Stimulated activated CD8-positive, alpha-beta memory T cell treated with anti-CD3 and anti-CD28 coated beads, Interleukin-4, amount 100 ng/mL, for 4 hours (primary cell): ENCODE data around the gene HPSE.
"Not testable (repeated sequence)": the region's sequence is repeated elsewhere in the genome, so short reads cannot be mapped to it uniquely, and the experiment has no call there.

Experiments
- DNase-seq, 2 donors: peaks; one replicate each; pipeline ENCODE4 v3.0.0-alpha.2; 2020; ENCODE audit warnings: low read depth in 2 of 2, low spot score in 1 of 2

Gene HPSE

GRCh38 chr4:83284193-83285054, 50.2 kb downstream of the HPSE start, which contains the start of gene COQ2:
Gene COQ2, minus strand, starts transcription at chr4:83284798. Its CDS starts 34 bp downstream, at chr4:83284764.
- DNase-seq, result peak; percentile 88 to 89

GRCh38 chr4:83283181-83283580, 51.5 kb downstream of the HPSE start:
- no peak for DNase-seq

- DNase-seq, result peak in 1 of 2 donors; percentile 30
These were observed 52.6 kb downstream of the HPSE start for GRCh38 chr4:83282049-83282535.

- DNase-seq, result no peak
These were observed 53.3 kb downstream of the HPSE start for GRCh38 chr4:83281307-83281706.

GRCh38 chr4:83276299-83277040, 58.2 kb downstream of the HPSE start:
- no peak for DNase-seq

GRCh38 chr4:83273926-83274325, 60.7 kb downstream of the HPSE start:
- not testable (repeated sequence) for DNase-seq

GRCh38 chr4:83272900-83273299, 61.7 kb downstream of the HPSE start:
- no peak for DNase-seq

- DNase-seq, result no peak
These were observed 65.4 kb downstream of the HPSE start for GRCh38 chr4:83269256-83269655.

- no peak for DNase-seq
These were observed 66.2 kb downstream of the HPSE start for GRCh38 chr4:83268491-83268890.

GRCh38 chr4:83267830-83268475, 66.7 kb downstream of the HPSE start:
- no peak for DNase-seq

GRCh38 chr4:83267121-83267829, 67.4 kb downstream of the HPSE start:
- DNase-seq, result no peak

GRCh38 chr4:83266689-83267088, 68.0 kb downstream of the HPSE start:
- no peak for DNase-seq

- no peak for DNase-seq
These were observed 71.5 kb downstream of the HPSE start for GRCh38 chr4:83263106-83263505.

- DNase-seq, result no peak
These were observed 72.0 kb downstream of the HPSE start for GRCh38 chr4:83262682-83263081.

- no peak for DNase-seq
These were observed 73.3 kb downstream of the HPSE start for GRCh38 chr4:83261307-83261706.

GRCh38 chr4:83259586-83259985, 75.1 kb downstream of the HPSE start:
- no peak for DNase-seq

- DNase-seq, result no peak
These were observed 76.2 kb downstream of the HPSE start for GRCh38 chr4:83258461-83258860.

- DNase-seq, result no peak
These were observed 76.8 kb downstream of the HPSE start for GRCh38 chr4:83257811-83258210.

GRCh38 chr4:83255584-83255983, 79.1 kb downstream of the HPSE start:
- no peak for DNase-seq

GRCh38 chr4:83252782-83253405, 81.8 kb downstream of the HPSE start:
- peak; percentile 27 to 32 for DNase-seq
